Measurements from ENCODE around the gene MAPK8IP1.

GRCh38 chr11:45909594-45910475 lies 24.4 kb downstream of the MAPK8IP1 start:
- TF ChIP-seq CTCF (IDR thresholded peaks at IDR 0.05) (no peak), POLR2A (IDR thresholded peaks at IDR 0.05; ENCODE audit: low read length) (no peak), EHMT2 (IDR thresholded peaks at IDR 0.05; ENCODE audit: low read depth) (no peak), ZFP36 (IDR thresholded peaks at IDR 0.05; ENCODE audit: borderline replicate concordance, partially characterized antibody) (no peak)

All from A549 (cell line).